ENCODE measurements around the gene GRIA3. TPM values are rescaled to one million over a fixed set of nuclear protein-coding genes. Genes with fewer than 3 reads are reported as not detected.
A peak's percentile ranks its signal among the peaks of the same experiment; 100 is the strongest.

The GRIA3 gene
- total RNA-seq, 1 donor from 2014 or later: 18.6 TPM

DNA sequence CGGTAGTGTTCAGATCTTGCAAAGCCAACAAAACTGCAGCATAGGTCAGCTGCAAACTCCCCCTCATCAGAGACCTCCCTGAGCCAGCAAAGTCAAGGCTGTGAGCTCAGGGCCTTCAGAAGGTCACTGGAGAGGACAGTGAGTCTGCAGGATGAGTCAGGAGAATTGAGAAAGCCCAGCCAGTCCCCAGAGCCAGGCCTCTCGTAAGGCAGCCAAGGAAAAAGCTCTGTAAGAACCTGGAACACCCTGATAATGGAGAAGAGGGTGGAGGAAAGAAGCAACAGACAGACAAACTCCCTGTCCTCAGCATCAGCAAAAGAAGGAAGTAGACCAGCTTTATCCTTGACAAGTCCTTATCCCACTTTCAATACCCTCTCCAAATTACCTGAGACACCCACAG lies 33.0 kb downstream of the GRIA3 start:
- DNase-seq (ENCODE audit: low read depth): peak; percentile 41
- H3K27me3 ChIP-seq (ENCODE audit: insufficient read depth, low read length): no peaks in the 10 kb centered on the region
- no peaks in the 10 kb centered on the region for H3K36me3 ChIP-seq (ENCODE audit: insufficient read depth, low read length)
- no peak overlapping the region for H2AFZ ChIP-seq (ENCODE audit: low read depth, low read length)
- Mint-ChIP-seq H3K36me3 (ENCODE audit: low read depth, unreplicated experiment) (no peaks in the 10 kb centered on the region), H3K4me3 (ENCODE audit: unreplicated experiment) (peak overlapping the region; percentile 35), H3K9me3 (ENCODE audit: unreplicated experiment) (no peaks in the 10 kb centered on the region), H3K27me3 (ENCODE audit: low read depth, unreplicated experiment) (no peaks in the 10 kb centered on the region), H3K27ac (ENCODE audit: unreplicated experiment) (no peak overlapping the region), H3K4me1 (ENCODE audit: low read depth, unreplicated experiment) (peaks cover 9% of the 10 kb centered on the region)
- H3K4me1 ChIP-seq (ENCODE audit: insufficient read depth, low read length): no peaks in the 10 kb centered on the region
- no peak overlapping the region for H3K27ac ChIP-seq (ENCODE audit: low read depth, low read length)
- no peak for FAIRE-seq
- H4K20me1 ChIP-seq (ENCODE audit: insufficient read depth, low read length): no peaks in the 10 kb centered on the region
- H3K9me3 ChIP-seq (ENCODE audit: insufficient read depth, low read depth, low read length): no peaks in the 10 kb centered on the region
- no peak overlapping the region for H3K9ac ChIP-seq (ENCODE audit: low read length)
- no peak overlapping the region for H3K4me2 ChIP-seq (ENCODE audit: low read length)
- TF ChIP-seq EZH2 (IDR thresholded peaks at IDR 0.05; ENCODE audit: insufficient read depth, low read length) (no peak), CTCF (IDR thresholded peaks at IDR 0.05; ENCODE audit: insufficient read depth, low read depth, low read length) (no peak)
- H3K79me2 ChIP-seq (ENCODE audit: insufficient read depth, low read length): no peaks in the 10 kb centered on the region
- H3K4me3 ChIP-seq (ENCODE audit: insufficient read depth, low read depth, low read length): no peak overlapping the region

- Mint-ChIP-seq H3K27me3 (ENCODE audit: low read depth, unreplicated experiment) (no peaks in the 10 kb centered on the region), H3K36me3 (ENCODE audit: low read depth, unreplicated experiment) (no peaks in the 10 kb centered on the region), H3K9me3 (ENCODE audit: unreplicated experiment) (no peaks in the 10 kb centered on the region), H3K4me1 (ENCODE audit: low read depth, unreplicated experiment) (peaks cover 10% of the 10 kb centered on the region), H3K27ac (ENCODE audit: unreplicated experiment) (no peak overlapping the region), H3K4me3 (ENCODE audit: unreplicated experiment) (no peak overlapping the region)
- Histone ChIP-seq H3K4me1 (ENCODE audit: insufficient read depth, low read length) (no peaks in the 10 kb centered on the region), H3K27me3 (ENCODE audit: insufficient read depth, low read length) (no peaks in the 10 kb centered on the region), H3K9ac (ENCODE audit: low read length) (no peak overlapping the region), H2AFZ (ENCODE audit: low read depth, low read length) (no peak overlapping the region), H3K4me2 (ENCODE audit: low read length) (no peak overlapping the region), H4K20me1 (ENCODE audit: insufficient read depth, low read length) (no peaks in the 10 kb centered on the region), H3K79me2 (ENCODE audit: insufficient read depth, low read length) (no peaks in the 10 kb centered on the region), H3K9me3 (ENCODE audit: insufficient read depth, low read depth, low read length) (no peaks in the 10 kb centered on the region), H3K36me3 (ENCODE audit: insufficient read depth, low read length) (no peaks in the 10 kb centered on the region), H3K4me3 (ENCODE audit: insufficient read depth, low read depth, low read length) (no peak overlapping the region), H3K27ac (ENCODE audit: low read depth, low read length) (no peak overlapping the region)
- DNase-seq (ENCODE audit: low read depth): no peak
- peak; percentile 47 for FAIRE-seq
- TF ChIP-seq EZH2 (IDR thresholded peaks at IDR 0.05; ENCODE audit: insufficient read depth, low read length) (no peak), CTCF (IDR thresholded peaks at IDR 0.05; ENCODE audit: insufficient read depth, low read depth, low read length) (no peak)
Observed at GRCh38 chrX:123217728-123218127, 33.6 kb downstream of the GRIA3 start.

DNA sequence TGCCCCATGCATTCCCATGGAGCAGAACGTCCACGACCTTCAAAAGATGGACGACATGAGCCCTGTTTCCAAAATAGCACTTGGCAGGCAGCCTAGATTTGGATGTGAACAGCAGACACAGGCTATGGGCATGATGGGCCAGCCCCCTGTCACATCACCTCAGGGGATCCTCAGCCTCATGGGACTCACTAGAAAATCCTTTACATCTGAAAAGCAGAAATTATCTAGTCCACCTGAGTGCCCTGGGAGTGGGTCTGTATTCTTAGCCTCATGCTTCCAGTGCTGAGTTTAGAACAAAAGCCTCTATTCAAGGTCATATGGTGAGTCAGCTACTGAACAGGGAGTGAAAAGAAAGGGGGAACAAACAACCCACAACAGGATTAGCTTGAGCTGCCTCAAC lies 35.8 kb downstream of the GRIA3 start:
- DNase-seq (ENCODE audit: low read depth) (peak; percentile 14), FAIRE-seq (no peak)
- H3K4me3 Mint-ChIP-seq (ENCODE audit: unreplicated experiment): no peak overlapping the region
- H3K27ac Mint-ChIP-seq (ENCODE audit: unreplicated experiment): no peak overlapping the region
- no peaks in the 10 kb centered on the region for H4K20me1 ChIP-seq (ENCODE audit: insufficient read depth, low read length)
- H3K27ac ChIP-seq (ENCODE audit: low read depth, low read length): no peak overlapping the region
- H3K4me3 ChIP-seq (ENCODE audit: insufficient read depth, low read depth, low read length): no peak overlapping the region
- TF ChIP-seq EZH2 (IDR thresholded peaks at IDR 0.05; ENCODE audit: insufficient read depth, low read length): no peak
- no peaks in the 10 kb centered on the region for H3K36me3 ChIP-seq (ENCODE audit: insufficient read depth, low read length)
- no peaks in the 10 kb centered on the region for H3K27me3 ChIP-seq (ENCODE audit: insufficient read depth, low read length)
- no peak overlapping the region for H2AFZ ChIP-seq (ENCODE audit: low read depth, low read length)
- H3K9ac ChIP-seq (ENCODE audit: low read length): no peak overlapping the region
- H3K36me3 Mint-ChIP-seq (ENCODE audit: low read depth, unreplicated experiment): no peaks in the 10 kb centered on the region
- H3K9me3 ChIP-seq (ENCODE audit: insufficient read depth, low read depth, low read length): no peaks in the 10 kb centered on the region
- H3K27me3 Mint-ChIP-seq (ENCODE audit: low read depth, unreplicated experiment): no peaks in the 10 kb centered on the region
- H3K79me2 ChIP-seq (ENCODE audit: insufficient read depth, low read length): no peaks in the 10 kb centered on the region
- no peak overlapping the region for H3K4me2 ChIP-seq (ENCODE audit: low read length)
- H3K9me3 Mint-ChIP-seq (ENCODE audit: unreplicated experiment): no peaks in the 10 kb centered on the region
- peaks cover 16% of the 10 kb centered on the region for H3K4me1 Mint-ChIP-seq (ENCODE audit: low read depth, unreplicated experiment)
- H3K4me1 ChIP-seq (ENCODE audit: insufficient read depth, low read length): no peaks in the 10 kb centered on the region
